Epithelial cell of proximal tubule (primary cell): Measurements from ENCODE around the gene NET1. TPM values are rescaled to one million over a fixed set of nuclear protein-coding genes. Genes with fewer than 3 reads are reported as not detected.
A peak's percentile ranks its signal among the peaks of the same experiment; 100 is the strongest.

Source experiments
- DNase-seq: peaks from one replicate; pipeline ENCODE4 v3.0.0-alpha.2; 2011; ENCODE audit warnings: low read depth
- H3K4me3 ChIP-seq: 2 replicates; pipeline ENCODE4 v1.5.1; 2011; ENCODE audit warnings: low read depth, mild to moderate bottlenecking, low read length
- CTCF ChIP-seq: conservative IDR thresholded peaks from 2 replicates; pipeline ENCODE4 v1.5.1; 2012; ENCODE audit warnings: low read depth, mild to moderate bottlenecking, low read length
- total RNA-seq: library from RNA; depleted of rRNA; stranded (reverse); fragments of >200 nt; gene quantifications from 2 replicates; pipeline ENCODE4 v1.2.3, GENCODE V29; 2015

Gene NET1
- total RNA-seq, 1 donor from 2014 or later = 122 TPM

- no peak for DNase-seq
- no peak for TF ChIP-seq CTCF
- no peak overlapping the region for H3K4me3 ChIP-seq
These were observed 15.8 kb downstream of the NET1 start for GRCh38 chr10:5428133-5428532.

GRCh38 chr10:5433182-5433581 lies 20.8 kb downstream of the NET1 start:
- no peak overlapping the region for H3K4me3 ChIP-seq
- no peak for TF ChIP-seq CTCF
- no peak for DNase-seq

GRCh38 chr10:5434017-5434753 lies 21.8 kb downstream of the NET1 start:
- TF ChIP-seq CTCF = peak; percentile 86
- no peak for DNase-seq
- no peak overlapping the region for H3K4me3 ChIP-seq

- TF ChIP-seq CTCF = no peak
- no peak for DNase-seq
- H3K4me3 ChIP-seq = no peak overlapping the region
These were observed 23.0 kb downstream of the NET1 start for GRCh38 chr10:5435328-5435727.

- DNase-seq = no peak
- no peak overlapping the region for H3K4me3 ChIP-seq
- TF ChIP-seq CTCF = no peak
These were observed 27.8 kb downstream of the NET1 start for GRCh38 chr10:5440206-5440605.

- no peak overlapping the region for H3K4me3 ChIP-seq
- TF ChIP-seq CTCF = no peak
- DNase-seq = no peak
These were observed 28.7 kb downstream of the NET1 start for GRCh38 chr10:5441106-5441505.
